IMR-90 (cell line): ENCODE data around the gene COL6A3. TPM values are rescaled to one million over a fixed set of nuclear protein-coding genes. Genes with fewer than 3 reads are reported as not detected.

Experiments used
- ATAC-seq: fragments of 200-7000 bp; cut with Tn5 transposase; 2 replicates; pipeline ENCODE4 v1.9.1; 2020; ENCODE audit warnings: low read depth, mild to moderate bottlenecking, moderate library complexity
- BruUV-seq: library from RNA; stranded (reverse); fragments of 400-500 nt; replicated peaks from 2 replicates; lab custom pipeline; 2021; lab: Mats Ljungman, UMichigan
- CTCF ChIA-PET: fragments of 300-600 bp; formaldehyde crosslinking; extraction: SDS; loops from one replicate; lab custom pipeline; 2021; ENCODE audit warnings: antibody characterized with exemption; lab: Yijun Ruan, JAX
- POLR2A ChIA-PET: fragments of 300-600 bp; sonication (Branson Sonifier 250); formaldehyde crosslinking; loops from one replicate; lab custom pipeline; 2022; ENCODE audit warnings: antibody characterized with exemption; ENCODE audit not compliant: unreplicated experiment; lab: Charles Lee
- DNase-seq: peaks from one replicate; pipeline ENCODE4 v3.0.0; 2013
- H2AFZ ChIP-seq: replicated peaks from 2 replicates; pipeline ENCODE3; 2013; ENCODE audit warnings: low read length, mild to moderate bottlenecking; ENCODE audit not compliant: poor library complexity
- H2AK5ac ChIP-seq: 2 replicates; pipeline ENCODE4 v1.6.1; 2013; ENCODE audit warnings: low read depth, low read length, inconsistent platforms
- H2AK9ac ChIP-seq: replicated peaks from 2 replicates; pipeline ENCODE3; 2013; ENCODE audit warnings: mild to moderate bottlenecking, low read depth, low read length, moderate library complexity; ENCODE audit not compliant: poor library complexity
- H2BK120ac ChIP-seq: 2 replicates; pipeline ENCODE4 v1.6.1; 2013; ENCODE audit warnings: low read depth, low read length, inconsistent platforms
- H2BK15ac ChIP-seq: 3 replicates; pipeline ENCODE4 v1.6.1; 2013; ENCODE audit warnings: low read depth, low read length, inconsistent platforms
- H2BK20ac ChIP-seq: 2 replicates; pipeline ENCODE4 v1.6.1; 2013; ENCODE audit warnings: low read depth, mild to moderate bottlenecking, inconsistent platforms, low read length, moderate library complexity
- H2BK5ac ChIP-seq: 2 replicates; pipeline ENCODE4 v1.6.1; 2013; ENCODE audit warnings: mild to moderate bottlenecking, low read depth, low read length, inconsistent platforms; ENCODE audit not compliant: poor library complexity, severe bottlenecking
- H3K14ac ChIP-seq: replicated peaks from 2 replicates; pipeline ENCODE4 v1.6.1; 2013; ENCODE audit warnings: low read depth, low read length, inconsistent platforms
- H3K18ac ChIP-seq: 2 replicates; pipeline ENCODE4 v1.6.1; 2013; ENCODE audit warnings: low read depth, low read length, control low read depth
- H3K23ac ChIP-seq: 2 replicates; pipeline ENCODE4 v1.6.1; 2013; ENCODE audit warnings: low read depth, low read length, inconsistent platforms
- H3K27ac ChIP-seq: 2 replicates; pipeline ENCODE4 v1.5.1; 2013; ENCODE audit warnings: mild to moderate bottlenecking, control low read depth, low read length; ENCODE audit not compliant: insufficient read depth
- H3K27me3 ChIP-seq: 2 replicates; pipeline ENCODE4 v1.6.1; 2013; ENCODE audit warnings: low read length; ENCODE audit not compliant: control insufficient read depth, insufficient read depth
- H3K36me3 ChIP-seq: 2 replicates; pipeline ENCODE4 v1.6.1; 2013; ENCODE audit warnings: low read length, mixed read lengths; ENCODE audit not compliant: control insufficient read depth, insufficient read depth
- H3K4ac ChIP-seq: 2 replicates; pipeline ENCODE4 v1.6.1; 2013; ENCODE audit warnings: low read depth, low read length, inconsistent platforms
- H3K4me1 ChIP-seq: 2 replicates; pipeline ENCODE4 v1.6.1; 2013; ENCODE audit warnings: low read length, mixed read lengths; ENCODE audit not compliant: control insufficient read depth, insufficient read depth
- H3K4me2 ChIP-seq: 2 replicates; pipeline ENCODE4 v1.6.1; 2013; ENCODE audit warnings: low read depth, mild to moderate bottlenecking, control low read depth, low read length, moderate library complexity
- H3K4me3 ChIP-seq: 2 replicates; pipeline ENCODE4 v1.5.1; 2013; ENCODE audit warnings: low read depth, mild to moderate bottlenecking, control low read depth, low read length, moderate library complexity; ENCODE audit not compliant: insufficient read depth
- H3K56ac ChIP-seq: 2 replicates; pipeline ENCODE4 v1.6.1; 2013; ENCODE audit warnings: low read length, inconsistent platforms; ENCODE audit not compliant: insufficient read depth; ENCODE audit errors: extremely low read depth
- H3K79me1 ChIP-seq, 2 experiments: 2 replicates each; pipeline ENCODE4 v1.6.1; 2013; ENCODE audit warnings: low read length in 2 of 2, inconsistent platforms in 1 of 2, low read depth in 1 of 2
- H3K9ac ChIP-seq: 2 replicates; pipeline ENCODE4 v1.6.1; 2013; ENCODE audit warnings: low read depth, low read length, control low read depth
- H3K9me1 ChIP-seq: 2 replicates; pipeline ENCODE4 v1.6.1; 2013; ENCODE audit warnings: low read length, inconsistent platforms; ENCODE audit not compliant: insufficient read depth
- H3K9me3 ChIP-seq: 2 replicates; pipeline ENCODE4 v1.6.1; 2013; ENCODE audit warnings: low read length; ENCODE audit not compliant: control insufficient read depth, insufficient read depth
- H4K20me1 ChIP-seq: 2 replicates; pipeline ENCODE4 v1.6.1; 2013; ENCODE audit warnings: low read length, inconsistent platforms; ENCODE audit not compliant: insufficient read depth
- H4K5ac ChIP-seq: 2 replicates; pipeline ENCODE4 v1.6.1; 2013; ENCODE audit warnings: mild to moderate bottlenecking, low read depth, low read length, control low read depth
- H4K8ac ChIP-seq, 2 experiments: 2 replicates each; pipeline ENCODE4 v1.6.1; 2013; ENCODE audit warnings: low read depth in 2 of 2, low read length in 2 of 2, control low read depth in 1 of 2, inconsistent platforms in 1 of 2
- H4K91ac ChIP-seq: 2 replicates; pipeline ENCODE4 v1.6.1; 2013; ENCODE audit warnings: low read depth, low read length, inconsistent platforms; ENCODE audit not compliant: insufficient read depth
- BHLHE40 ChIP-seq: fragments of 150-350 bp; IDR thresholded peaks from 2 replicates; pipeline ENCODE4 v1.6.1; 2016; ENCODE audit warnings: mild to moderate bottlenecking, low read depth, low read length
- CEBPB ChIP-seq: IDR thresholded peaks from 2 replicates; pipeline ENCODE4 v1.6.1; 2012; ENCODE audit warnings: low read depth, low read length, improper control_type of control experiment
- CHD1 ChIP-seq: IDR thresholded peaks from 2 replicates; pipeline ENCODE4 v1.6.1; 2012; ENCODE audit warnings: low read depth, low read length, improper control_type of control experiment
- FOS ChIP-seq: fragments of 150-350 bp; IDR thresholded peaks from 2 replicates; pipeline ENCODE4 v1.6.1; 2016; ENCODE audit warnings: low read depth, low read length
- MAFK ChIP-seq: IDR thresholded peaks from 2 replicates; pipeline ENCODE4 v1.6.1; 2012; ENCODE audit warnings: low read depth, low read length, improper control_type of control experiment
- MAZ ChIP-seq: IDR thresholded peaks from 2 replicates; pipeline ENCODE4 v1.6.1; 2012; ENCODE audit warnings: low read depth, mild to moderate bottlenecking, low read length, improper control_type of control experiment, moderate library complexity, borderline replicate concordance
- MXI1 ChIP-seq: IDR thresholded peaks from 2 replicates; pipeline ENCODE4 v1.6.1; 2012; ENCODE audit warnings: low read depth, mild to moderate bottlenecking, low read length, moderate library complexity, borderline replicate concordance
- NFE2L2 ChIP-seq: fragments of 150-350 bp; IDR thresholded peaks from 2 replicates; pipeline ENCODE4 v1.6.1; 2016; ENCODE audit warnings: low read depth, mild to moderate bottlenecking, low read length
- POLR2A ChIP-seq: IDR thresholded peaks from 2 replicates; pipeline ENCODE4 v1.6.1; 2012; ENCODE audit warnings: mild to moderate bottlenecking, low read depth, low read length
- RCOR1 ChIP-seq: IDR thresholded peaks from 2 replicates; pipeline ENCODE4 v1.6.1; 2012; ENCODE audit warnings: mild to moderate bottlenecking, low read length, improper control_type of control experiment; ENCODE audit not compliant: insufficient replicate concordance
- SMC3 ChIP-seq: fragments of 150-350 bp; IDR thresholded peaks from 2 replicates; pipeline ENCODE4 v1.6.1; 2016; ENCODE audit warnings: low read depth, mild to moderate bottlenecking, antibody characterized with exemption, low read length, moderate library complexity
- WGBS, 2 experiments: methylation state at CpG; one replicate each; pipeline versions ENCODE4 v1.1.5 to v1.1.7; 2013; ENCODE audit warnings: missing lambda C conversion rate in 2 of 2; ENCODE audit not compliant: insufficient read length in 1 of 2; ENCODE audit errors: extremely low coverage in 2 of 2; 5-methylcytosine and 5-hydroxymethylcytosine counted together
- dilution Hi-C: fragments of 300-500 bp; cut with HindIII; formaldehyde crosslinking; loops from one replicate; pipeline ENCODE4 v1.14.3; 2018; ENCODE audit warnings: low sequenced_read_pairs; ENCODE audit not compliant: unreplicated experiment
- in situ Hi-C: fragments of 300-500 bp; cut with MboI; formaldehyde crosslinking; loops from 3 replicates; pipeline ENCODE4 v1.14.3; 2019; ENCODE audit warnings: low sequenced_read_pairs, inconsistent platforms, mixed read lengths
- intact Hi-C: fragments of 100-400 bp; cut with micrococcal nuclease; formaldehyde crosslinking; loops from 2 replicates; pipeline ENCODE4 v1.10.0; 2022
- polyA plus RNA-seq, 3 experiments: library from polyadenylated mRNA; depleted of rRNA; stranded (reverse); fragments of >200 nt; gene quantifications; 2 replicates each; pipeline ENCODE4 v1.2.3, GENCODE V29; 2012; ENCODE audit warnings: low replicate concordance in 1 of 3
- total RNA-seq: library from RNA; depleted of rRNA; stranded (reverse); fragments of >200 nt; gene quantifications from 2 replicates; pipeline ENCODE4 v1.2.3, GENCODE V29; 2012
- TF ChIP-seq, protein P1 (sequence below): fragments of 150-350 bp; IDR thresholded peaks from 2 replicates; pipeline ENCODE4 v1.6.1; 2017; ENCODE audit warnings: mild to moderate bottlenecking, antibody characterized with exemption, low read length, low read depth

Gene COL6A3
- total and polyA plus RNA-seq, 2 of the 4 experiments (the other 2 are of a cell fraction) = 964 to 1,855 TPM

DNA sequence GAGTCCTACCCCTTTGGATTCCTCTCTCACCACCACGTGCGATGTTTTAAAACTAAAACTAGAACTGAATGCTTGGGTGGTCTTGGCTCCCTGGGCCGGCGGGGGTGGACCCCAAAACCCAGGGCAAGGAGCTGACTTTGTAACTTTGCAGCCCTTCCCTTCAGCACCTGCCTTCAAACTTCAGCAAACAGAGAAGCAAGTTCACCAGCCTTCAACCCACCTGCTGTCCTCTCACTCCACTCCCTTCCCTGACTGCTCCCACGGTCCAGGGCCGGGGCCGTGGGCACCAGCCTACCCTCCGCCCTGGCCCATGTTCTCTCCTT is 54.5 kb downstream of the COL6A3 start:
- Histone ChIP-seq H2AK5ac (no peak overlapping the region), H2BK5ac (peak overlapping the region; percentile 57), H3K56ac (no peak overlapping the region), H3K9me3 (no peaks in the 10 kb centered on the region), H3K23ac (no peak overlapping the region), H3K36me3 (peaks cover 91% of the 10 kb centered on the region), H3K4me1 (peaks cover 39% of the 10 kb centered on the region), H3K27me3 (no peaks in the 10 kb centered on the region), H2BK20ac (no peak overlapping the region), H3K27ac (peak overlapping the region; percentile 81), H3K14ac (0 out of 2 replicates have a peak overlapping the region, but pooled peaks have one; percentile 5), H4K5ac (peak overlapping the region; percentile 55), H3K9me1 (peaks cover 34% of the 10 kb centered on the region), H3K9ac (no peak overlapping the region), H2BK120ac (no peak overlapping the region), H2AK9ac (no peak overlapping the region), H3K18ac (0 out of 2 replicates have a peak overlapping the region, but pooled peaks have one; percentile 2), H3K4me3 (no peak overlapping the region), H4K91ac (no peak overlapping the region; the same call in 1 of the 2 replicates), H3K4me2 (no peak overlapping the region), H2BK15ac (no peak overlapping the region), H4K8ac (peak overlapping the region in 1 of 2 experiments; percentile 56; a peak in 3 of 4 replicates), H4K20me1 (peaks cover 49% of the 10 kb centered on the region), H3K4ac (peak overlapping the region; percentile 32; the same call in 1 of the 2 replicates), H3K79me1 (peaks cover 77 to 89% of the 10 kb centered on the region in 2 experiments), H2AFZ (no peak overlapping the region)
- no peak for ATAC-seq
- no peak for DNase-seq
- ChIA-PET POLR2A (no interaction called here), CTCF (no interaction called here)
- no peak for TF ChIP-seq MAFK
- TF ChIP-seq BHLHE40 = no peak
- TF ChIP-seq CHD1 = no peak
- no peak for TF ChIP-seq POLR2A
- no peak for TF ChIP-seq NFE2L2
- no peak for TF ChIP-seq MAZ
- no peak for TF ChIP-seq CEBPB
- TF ChIP-seq SMC3 = no peak
- TF ChIP-seq MXI1 = no peak
- TF ChIP-seq, protein P1, sequence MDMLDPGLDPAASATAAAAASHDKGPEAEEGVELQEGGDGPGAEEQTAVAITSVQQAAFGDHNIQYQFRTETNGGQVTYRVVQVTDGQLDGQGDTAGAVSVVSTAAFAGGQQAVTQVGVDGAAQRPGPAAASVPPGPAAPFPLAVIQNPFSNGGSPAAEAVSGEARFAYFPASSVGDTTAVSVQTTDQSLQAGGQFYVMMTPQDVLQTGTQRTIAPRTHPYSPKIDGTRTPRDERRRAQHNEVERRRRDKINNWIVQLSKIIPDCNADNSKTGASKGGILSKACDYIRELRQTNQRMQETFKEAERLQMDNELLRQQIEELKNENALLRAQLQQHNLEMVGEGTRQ = no peak
- no peak for TF ChIP-seq FOS
- TF ChIP-seq RCOR1 = no peak
- dilution Hi-C loops (no loop called here), in situ Hi-C loops (no loop called here), intact Hi-C loops (no loop called here)
- BruUV-seq = no TSS peak
- 96% methylated on average over 4 of the region's 8 CpGs; no CpG with 5 or more reads in 1 of the 2 experiments for WGBS, 2 experiments
